HL-60 (cell line): ENCODE measurements around the gene NEDD4.

Experiments
- DNase-seq, 2 experiments: peaks; one replicate each; pipeline ENCODE4 v3.0.0-alpha.2; 2010 to 2020; ENCODE audit warnings: low read depth in 1 of 2, low spot score in 1 of 2
- H3K27ac ChIP-seq: fragments of 250-450 bp; sonication (Bioruptor Pico); replicated peaks from 2 replicates; pipeline ENCODE4 v1.5.1; 2020; ENCODE audit warnings: mild to moderate bottlenecking, moderate library complexity
- H3K27me3 ChIP-seq: fragments of 250-450 bp; sonication (Bioruptor Pico); 2 replicates; pipeline ENCODE4 v1.5.1; 2021; ENCODE audit warnings: mild to moderate bottlenecking, moderate library complexity; ENCODE audit not compliant: insufficient read depth, poor library complexity, severe bottlenecking
- H3K4me3 ChIP-seq: replicated peaks from 2 replicates; pipeline ENCODE4 v1.5.1; 2011; ENCODE audit warnings: mild to moderate bottlenecking, control low read depth, low read length; ENCODE audit not compliant: insufficient read depth
- CTCF ChIP-seq: IDR thresholded peaks from one replicate; pipeline ENCODE4 v1.5.1; 2011; ENCODE audit warnings: low read length, control low read depth, inconsistent platforms; ENCODE audit not compliant: insufficient read depth
- GABPA ChIP-seq: IDR thresholded peaks from 2 replicates; pipeline ENCODE4 v1.6.1; 2012; ENCODE audit warnings: low read depth
- POLR2AphosphoS5 ChIP-seq: IDR thresholded peaks from 2 replicates; pipeline ENCODE4 v1.6.1; 2012; ENCODE audit warnings: low read depth
- REST ChIP-seq: IDR thresholded peaks from 2 replicates; pipeline ENCODE4 v1.6.1; 2012; ENCODE audit warnings: low read depth; ENCODE audit not compliant: insufficient replicate concordance
- SPI1 ChIP-seq: IDR thresholded peaks from 2 replicates; pipeline ENCODE4 v1.6.1; 2012; ENCODE audit warnings: low read depth, mild to moderate bottlenecking, borderline replicate concordance

Gene NEDD4

GRCh38 chr15:55796321-55796965 is 197.0 kb downstream of the NEDD4 start:
- Histone ChIP-seq H3K27me3 (no peaks in the 10 kb centered on the region), H3K27ac (no peak overlapping the region), H3K4me3 (no peak overlapping the region)
- TF ChIP-seq POLR2AphosphoS5 (no peak), REST (no peak), SPI1 (no peak), CTCF (no peak), GABPA (no peak)
- DNase-seq = no peak

- Histone ChIP-seq H3K27ac (no peak overlapping the region), H3K4me3 (no peak overlapping the region), H3K27me3 (no peaks in the 10 kb centered on the region)
- DNase-seq = no peak
- no peak for TF ChIP-seq POLR2AphosphoS5
- no peak for TF ChIP-seq REST
- TF ChIP-seq SPI1 = no peak
These were observed 198.4 kb downstream of the NEDD4 start for GRCh38 chr15:55795031-55795430.

GRCh38 chr15:55791551-55792400 is 201.6 kb downstream of the NEDD4 start:
- TF ChIP-seq CTCF (no peak), POLR2AphosphoS5 (no peak), GABPA (no peak), SPI1 (no peak), REST (no peak)
- Histone ChIP-seq H3K4me3 (no peak overlapping the region), H3K27me3 (no peaks in the 10 kb centered on the region), H3K27ac (no peak overlapping the region)
- no peak for DNase-seq
